HCEC 1CT (cell line): ENCODE data around the gene GGA1.
A peak's percentile ranks its signal among the peaks of the same experiment; 100 is the strongest.

Experiments used
- DNase-seq: peaks from one replicate; pipeline ENCODE4 v3.0.0-alpha.2; 2017

GGA1 gene

DNA sequence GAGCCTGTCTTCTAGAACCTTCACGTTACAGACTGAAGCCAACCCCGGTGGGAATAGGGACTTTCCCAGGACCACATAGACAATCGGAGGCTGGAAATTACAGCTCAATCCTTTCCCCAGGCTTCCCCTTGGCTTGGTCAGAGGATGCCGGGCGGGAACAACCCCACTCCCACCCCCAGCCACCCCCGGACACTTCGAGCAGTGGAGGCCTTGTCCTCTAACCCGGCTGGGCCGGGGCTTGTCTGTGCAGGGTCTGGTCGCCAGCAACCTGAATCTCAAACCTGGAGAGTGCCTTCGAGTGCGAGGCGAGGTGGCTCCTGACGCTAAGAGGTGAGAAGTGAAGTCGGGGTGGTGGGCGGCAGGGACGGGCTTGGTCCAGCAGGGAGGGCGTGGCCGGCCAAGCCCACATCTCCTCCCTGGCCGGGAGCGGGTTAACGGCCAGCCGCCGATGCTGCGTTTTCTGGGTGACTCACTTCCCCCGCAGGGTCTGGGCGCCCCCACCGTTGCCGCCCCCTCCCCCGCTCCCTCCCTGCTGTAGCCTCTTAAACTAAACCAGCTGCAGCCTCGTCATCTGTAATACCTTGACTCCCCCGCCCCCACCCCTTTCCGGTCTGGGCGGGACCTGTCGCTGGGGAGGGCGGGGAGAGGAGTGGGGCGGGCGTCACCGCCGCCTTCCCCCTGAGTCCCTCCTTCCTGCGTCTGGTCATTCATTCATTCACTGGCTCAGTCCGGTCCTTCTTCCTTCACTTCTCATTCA is 68.3 kb downstream of the GGA1 start:
- peak; percentile 97 for DNase-seq

GRCh38 chr22:37677493-37677974 is 68.9 kb downstream of the GGA1 start:
- no peak for DNase-seq

GRCh38 chr22:37678372-37678771 is 69.7 kb downstream of the GGA1 start:
- DNase-seq: no peak

GRCh38 chr22:37679670-37680069 is 71.0 kb downstream of the GGA1 start:
- no peak for DNase-seq

DNA sequence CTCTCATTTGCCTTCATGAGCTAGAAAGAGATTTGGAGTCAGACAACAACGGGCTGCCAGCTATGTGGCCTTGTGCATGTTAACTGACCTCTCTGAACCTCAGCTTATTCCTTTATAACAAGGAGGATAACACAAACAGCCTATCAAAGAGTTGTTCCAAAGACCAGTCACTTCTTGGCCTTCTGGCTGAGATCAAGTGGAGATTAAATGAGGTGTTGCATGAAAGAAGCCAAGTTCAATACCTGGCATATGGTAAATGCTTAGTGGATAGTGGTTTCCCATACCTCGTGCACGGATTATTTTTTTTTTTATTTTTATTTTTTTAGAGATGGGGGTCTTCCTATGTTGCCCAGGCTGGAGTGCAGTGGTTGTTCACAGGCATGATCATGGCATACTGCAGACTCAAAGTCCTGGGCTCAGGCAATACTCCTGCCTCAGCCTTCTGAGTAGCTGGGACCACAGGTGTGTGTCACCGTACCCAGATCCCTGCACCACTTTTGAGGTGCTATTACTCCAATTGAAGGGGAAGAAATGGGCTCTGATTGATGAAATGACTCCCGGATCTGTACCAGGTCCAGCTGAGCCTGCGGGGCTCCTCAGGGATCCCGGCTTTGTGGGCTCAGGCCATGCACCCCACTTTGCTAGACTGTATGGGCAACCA is 71.7 kb downstream of the GGA1 start:
- peak; percentile 37 for DNase-seq

DNA sequence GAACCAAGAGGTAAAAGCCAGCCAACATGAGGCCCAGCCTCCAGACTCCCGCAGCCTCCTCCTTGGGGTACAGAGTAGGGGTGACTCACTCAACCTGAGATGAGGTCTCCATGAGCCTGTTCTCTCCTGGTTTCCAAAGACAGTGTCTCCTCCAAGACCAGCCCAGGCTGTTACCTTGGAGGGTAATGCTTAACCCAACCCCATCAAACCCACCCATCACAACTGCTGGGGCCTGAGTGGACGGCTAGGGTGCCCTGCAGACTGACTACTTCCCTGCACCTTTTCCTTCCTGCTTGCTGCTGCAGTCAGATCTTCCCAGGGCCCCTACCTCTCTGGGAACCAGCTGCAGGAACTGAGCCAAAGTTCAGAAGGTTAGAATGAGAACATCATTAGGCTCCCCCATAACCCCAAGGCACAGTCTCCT is 72.4 kb downstream of the GGA1 start:
- peak; percentile 52 for DNase-seq

GRCh38 chr22:37681556-37682049 is 73.0 kb downstream of the GGA1 start:
- DNase-seq: peak; percentile 81
